ENCODE data around the gene STMN3.
"Not testable (repeated sequence)": the region's sequence is repeated elsewhere in the genome, so short reads cannot be mapped to it uniquely, and the experiment has no call there.

The STMN3 gene

GRCh38 chr20:63639093-63639975 is 13.9 kb downstream of the STMN3 start:
- no peak for DNase-seq

GRCh38 chr20:63636752-63637628 is 16.2 kb downstream of the STMN3 start:
- DNase-seq = no peak

- DNase-seq = peak in 1 of 56 donors; percentile 22
Measured at GRCh38 chr20:63635431-63636141, 17.6 kb downstream of the STMN3 start.

- DNase-seq = no peak
Measured at GRCh38 chr20:63633732-63634131, 19.5 kb downstream of the STMN3 start.

- not testable (repeated sequence) for DNase-seq
Measured at GRCh38 chr20:63631426-63631825, 21.8 kb downstream of the STMN3 start.

- not testable (repeated sequence) for DNase-seq
Measured at GRCh38 chr20:63630956-63631355, 22.3 kb downstream of the STMN3 start.

- DNase-seq = peak in 5 of 56 donors; percentile 15 to 42 (median 26)
Measured at GRCh38 chr20:63628246-63628975, 24.8 kb downstream of the STMN3 start.

- no peak for DNase-seq
Measured at GRCh38 chr20:63627751-63628245, 25.4 kb downstream of the STMN3 start.

DNA sequence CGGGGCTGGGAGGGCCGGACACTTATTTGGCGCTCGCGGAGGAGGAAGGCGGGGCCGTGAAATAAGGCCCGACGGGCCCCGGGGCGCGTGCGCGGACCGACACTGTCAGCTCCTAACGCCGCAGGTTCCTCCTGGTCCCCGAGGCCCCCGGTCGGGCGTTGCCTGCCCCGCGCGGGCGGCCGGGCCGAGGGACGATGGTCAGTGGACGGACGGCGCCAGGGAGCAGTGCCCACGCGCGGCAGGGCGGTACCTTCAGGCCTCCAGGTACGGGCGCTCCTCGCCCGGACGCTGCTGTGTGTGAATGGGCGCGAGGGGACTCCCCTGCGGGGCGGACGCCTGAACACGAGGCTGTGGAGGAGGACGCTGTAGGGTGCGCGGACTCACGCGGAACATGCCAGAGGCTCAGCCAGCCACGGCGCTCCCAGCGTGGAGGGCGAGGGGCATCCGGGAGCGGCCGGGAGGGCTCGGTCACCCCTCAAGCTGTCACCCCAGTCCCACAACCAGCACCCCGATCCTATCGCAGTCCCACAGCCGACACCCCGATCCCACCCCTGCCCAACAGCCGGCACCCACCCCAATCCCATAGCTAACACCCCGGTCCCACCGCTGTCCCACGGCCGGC is 26.0 kb downstream of the STMN3 start:
- peak in 55 of 56 donors; percentile 14 to 92 (median 80) for DNase-seq

DNA sequence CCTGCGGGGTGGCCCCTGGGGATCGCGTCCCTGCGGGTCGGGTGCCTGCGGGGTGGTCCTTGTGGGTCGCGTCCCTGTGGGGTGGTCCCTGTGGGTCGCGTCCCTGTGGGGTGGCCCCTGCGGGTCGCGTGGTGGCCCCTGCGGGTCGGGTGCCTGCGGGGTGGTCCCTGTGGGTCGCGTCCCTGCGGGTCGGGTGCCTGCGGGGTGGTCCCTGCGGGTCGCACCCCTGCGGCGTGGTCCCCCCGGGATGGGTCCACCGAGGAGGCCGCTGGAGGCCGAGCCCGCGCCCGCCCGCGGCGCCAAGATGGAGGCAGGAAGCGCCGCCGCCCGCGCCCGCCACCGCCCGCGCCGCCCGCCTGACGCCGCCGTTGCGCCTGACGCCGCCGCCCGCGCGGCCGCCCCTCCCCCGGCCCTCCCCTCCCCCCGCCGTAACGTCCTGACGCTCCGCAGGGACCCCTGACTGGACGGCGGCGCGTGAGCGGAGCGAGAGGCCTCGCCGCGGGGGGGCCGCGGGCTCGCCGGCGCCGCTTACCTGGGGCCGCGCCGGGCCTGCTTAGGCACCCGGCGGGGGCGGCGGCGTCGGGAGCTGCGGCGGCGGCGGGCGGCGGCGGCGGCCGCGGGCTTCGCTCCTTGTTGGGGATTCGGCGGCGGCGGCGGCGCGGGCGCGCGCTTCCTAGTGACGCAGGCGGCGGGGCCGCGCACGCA is 26.6 kb downstream of the STMN3 start, which contains the start of gene GMEB2:
TSS of gene GMEB2 (minus strand) at position 678 of the 705 bp plus-strand sequence. CDS start 7,704 bp downstream, outside the sequence.
- peak in 51 of 56 donors; percentile 24 to 92 (median 78) for DNase-seq

- peak in 6 of 56 donors; percentile 5 to 64 (median 27) for DNase-seq
Measured at GRCh38 chr20:63625771-63626423, 27.3 kb downstream of the STMN3 start.

GRCh38 chr20:63624486-63624885 is 28.7 kb downstream of the STMN3 start:
- DNase-seq = no peak

GRCh38 chr20:63622732-63623131 is 30.5 kb downstream of the STMN3 start:
- DNase-seq = no peak

DNA sequence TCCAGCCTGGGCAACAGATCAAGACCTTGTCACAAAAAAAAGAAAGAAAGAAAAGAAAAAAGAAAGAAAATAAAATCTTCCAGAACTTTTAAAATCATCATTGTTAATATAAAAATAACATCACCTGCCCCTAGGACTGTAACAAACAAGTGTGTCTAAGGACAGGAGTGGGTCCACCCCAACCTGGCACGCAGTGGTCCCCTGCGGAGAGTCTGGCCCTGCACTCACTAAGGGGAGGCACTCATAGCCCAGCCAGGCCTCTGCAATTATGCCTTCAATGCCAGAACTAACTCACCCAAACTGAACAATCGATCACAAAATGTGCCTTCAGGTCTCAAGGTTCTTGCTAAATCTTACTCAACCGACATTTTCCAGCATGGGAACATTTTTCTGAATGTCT is 31.1 kb downstream of the STMN3 start:
- no peak for DNase-seq

- DNase-seq = no peak
Measured at GRCh38 chr20:63620991-63621390, 32.2 kb downstream of the STMN3 start.

DNA sequence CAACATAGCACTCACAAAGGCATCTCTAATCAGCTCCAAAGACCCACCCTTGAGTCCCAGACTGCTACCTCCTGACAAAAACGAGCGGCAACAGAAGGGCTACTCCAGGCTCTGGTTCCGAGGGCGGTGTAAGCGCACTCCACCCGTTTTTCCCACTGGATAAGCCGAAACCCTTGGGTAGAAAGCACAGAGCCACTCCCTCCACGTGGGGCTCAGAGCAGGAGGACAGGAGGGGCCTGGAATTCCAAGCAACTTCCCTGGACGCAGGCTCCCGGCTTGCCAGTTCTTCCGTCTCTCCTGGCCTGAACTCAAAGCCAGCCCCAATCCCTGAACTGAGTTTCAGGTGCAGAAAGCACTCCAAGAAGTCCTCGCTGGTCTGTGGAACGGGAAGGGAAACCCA is 33.7 kb downstream of the STMN3 start:
- DNase-seq = no peak

GRCh38 chr20:63619086-63619485 is 34.1 kb downstream of the STMN3 start:
- DNase-seq = no peak

- no peak for DNase-seq
Measured at GRCh38 chr20:63618291-63618980, 34.8 kb downstream of the STMN3 start.
